HepG2 (cell line): ENCODE measurements around the gene TMEM79. TPM values are rescaled to one million over a fixed set of nuclear protein-coding genes. Genes with fewer than 3 reads are reported as not detected.

Experiments used
- ATAC-seq: fragments of 200-7000 bp; cut with Tn5 transposase; 3 replicates; pipeline ENCODE4 v1.9.1; 2020; ENCODE audit warnings: mild to moderate bottlenecking, moderate library complexity
- BruUV-seq: library from RNA; stranded (reverse); fragments of 400-500 nt; replicated peaks from 2 replicates; lab custom pipeline; 2021; lab: Mats Ljungman, UMichigan
- CTCF ChIA-PET: fragments of 300-600 bp; formaldehyde crosslinking; extraction: SDS; loops from one replicate; lab custom pipeline; 2021; ENCODE audit warnings: low total read pairs, inconsistent platforms, low intra/inter-chr PET ratio; lab: Yijun Ruan, JAX
- POLR2A ChIA-PET: fragments of 350-600 bp; sonication (Branson Sonifier 250); formaldehyde crosslinking; loops from one replicate; lab custom pipeline; 2020; ENCODE audit warnings: antibody characterized with exemption, inconsistent platforms; lab: Yijun Ruan, JAX
- DNase-seq: peaks from one replicate; pipeline ENCODE4 v3.0.0-alpha.2; 2015; ENCODE audit warnings: low spot score
- FAIRE-seq: peaks from 3 replicates; lab custom pipeline; 2011; peaks lifted over from hg19 to GRCh38; lab: Jason Lieb, UNC
- H2AFZ ChIP-seq: one replicate; pipeline ENCODE4 v1.6.1; 2011; ENCODE audit warnings: low read length, inconsistent platforms
- H3K27ac ChIP-seq: fragments of 300-600 bp; 3 replicates; pipeline ENCODE4 v1.8.0; 2011; ENCODE audit warnings: mixed run types, mild to moderate bottlenecking, mixed read lengths, low read length, inconsistent platforms; ENCODE audit not compliant: insufficient read depth; ENCODE audit errors: extremely low read length
- H3K27me3 ChIP-seq, 2 experiments: fragments of 200-600 bp in 1 of 2; 2 replicates in 1 of 2; 3 replicates in 1 of 2; pipeline versions ENCODE4 v1.6.0 to v1.8.0; 2011; ENCODE audit warnings: low read length in 2 of 2, mild to moderate bottlenecking in 2 of 2, moderate library complexity in 2 of 2, inconsistent platforms in 1 of 2; ENCODE audit not compliant: insufficient read depth in 2 of 2, control insufficient read depth in 1 of 2
- H3K36me3 ChIP-seq, 2 experiments: fragments of 200-600 bp in 1 of 2; replicated peaks in 1 of 2; 2 replicates in 1 of 2; 3 replicates in 1 of 2; pipeline versions ENCODE4 v1.5.1 to v1.8.0; 2011; ENCODE audit warnings: low read length in 2 of 2, inconsistent platforms in 1 of 2; ENCODE audit not compliant: insufficient read depth in 2 of 2, control insufficient read depth in 1 of 2
- H3K4me1 ChIP-seq: 2 replicates; pipeline ENCODE4 v1.5.1; 2012; ENCODE audit warnings: low read length, inconsistent platforms; ENCODE audit not compliant: insufficient read depth
- H3K4me2 ChIP-seq: 2 replicates; pipeline ENCODE4 v1.6.0; 2011; ENCODE audit warnings: low read depth, low read length, inconsistent platforms
- H3K4me3 ChIP-seq, 3 experiments: fragments of 200-600 bp in 1 of 3; sonication (generic), shearing (Covaris generic) in 1 of 3; replicated peaks in 1 of 3; 2 replicates each; pipeline ENCODE4 v1.5.1; 2011 to 2016; ENCODE audit warnings: low read length in 3 of 3, inconsistent platforms in 2 of 3, low read depth in 2 of 3, mild to moderate bottlenecking in 2 of 3, control low read depth in 1 of 3, mixed read lengths in 1 of 3; ENCODE audit not compliant: insufficient read depth in 1 of 3
- H3K79me2 ChIP-seq: one replicate; pipeline ENCODE4 v1.6.1; 2011; ENCODE audit warnings: low read length, inconsistent platforms; ENCODE audit not compliant: insufficient read depth
- H3K9ac ChIP-seq: 2 replicates; pipeline ENCODE4 v1.6.0; 2011; ENCODE audit warnings: mild to moderate bottlenecking, low read depth, low read length, inconsistent platforms; ENCODE audit not compliant: insufficient read depth
- H3K9me3 ChIP-seq: 2 replicates; pipeline ENCODE4 v1.5.1; 2012; ENCODE audit warnings: mild to moderate bottlenecking, low read length
- H4K20me1 ChIP-seq: 2 replicates; pipeline ENCODE4 v1.6.0; 2011; ENCODE audit warnings: inconsistent platforms, mild to moderate bottlenecking, low read length, moderate library complexity; ENCODE audit not compliant: insufficient read depth
- ADNP ChIP-seq: sonication (generic); formaldehyde crosslinking; IDR thresholded peaks from 2 replicates; pipeline ENCODE4 v1.4.0; 2020; ENCODE audit warnings: missing genetic modification reagents
- AGO2 ChIP-seq: fragments of 200-400 bp; formaldehyde crosslinking; optimal IDR thresholded peaks from 2 replicates; pipeline ENCODE3; 2017; ENCODE audit warnings: mild to moderate bottlenecking, low read depth, low read length, moderate library complexity
- CEBPG ChIP-seq: IDR thresholded peaks from 2 replicates; pipeline ENCODE4 v1.6.1; 2016
- HDAC1 ChIP-seq: sonication (generic); formaldehyde crosslinking; IDR thresholded peaks from 2 replicates; pipeline ENCODE4 v1.5.1; 2020; ENCODE audit warnings: mild to moderate bottlenecking, missing genetic modification reagents
- JUNB ChIP-seq: sonication (generic); formaldehyde crosslinking; IDR thresholded peaks from 2 replicates; pipeline ENCODE4 v1.8.0; 2022; ENCODE audit warnings: missing genetic modification reagents, mild to moderate bottlenecking, borderline replicate concordance
- MAF1 ChIP-seq: sonication (generic); formaldehyde crosslinking; IDR thresholded peaks from 2 replicates; pipeline ENCODE4 v1.5.0; 2020; ENCODE audit warnings: missing genetic modification reagents, borderline replicate concordance
- MTA1 ChIP-seq: sonication (generic); formaldehyde crosslinking; IDR thresholded peaks from 2 replicates; pipeline ENCODE4 v1.4.0; 2020; ENCODE audit warnings: missing genetic modification reagents, mild to moderate bottlenecking, borderline replicate concordance
- RBAK ChIP-seq: sonication (generic); formaldehyde crosslinking; IDR thresholded peaks from 2 replicates; pipeline ENCODE4 v1.5.1; 2020; ENCODE audit warnings: mild to moderate bottlenecking, missing genetic modification reagents
- ZMYM3 ChIP-seq: sonication (generic); formaldehyde crosslinking; IDR thresholded peaks from 2 replicates; pipeline ENCODE4 v1.5.1; 2020; ENCODE audit warnings: mild to moderate bottlenecking, missing genetic modification reagents
- ZNF431 ChIP-seq: sonication (generic); formaldehyde crosslinking; IDR thresholded peaks from 2 replicates; pipeline ENCODE4 v1.9.0; 2022; ENCODE audit warnings: missing genetic modification reagents, low read depth, mild to moderate bottlenecking, borderline replicate concordance
- ZNF432 ChIP-seq: sonication (generic); formaldehyde crosslinking; IDR thresholded peaks from 2 replicates; pipeline ENCODE4 v1.5.0; 2020; ENCODE audit warnings: missing genetic modification reagents, mild to moderate bottlenecking, borderline replicate concordance
- ZNF510 ChIP-seq: sonication (generic); formaldehyde crosslinking; IDR thresholded peaks from 2 replicates; pipeline ENCODE4 v1.4.0; 2020; ENCODE audit warnings: low read depth, mild to moderate bottlenecking, missing genetic modification reagents
- ZNF552 ChIP-seq: sonication (generic); formaldehyde crosslinking; IDR thresholded peaks from 2 replicates; pipeline ENCODE4 v1.9.0; 2022; ENCODE audit warnings: missing genetic modification reagents, mild to moderate bottlenecking, borderline replicate concordance
- ZNF607 ChIP-seq: sonication (generic); formaldehyde crosslinking; IDR thresholded peaks from 2 replicates; pipeline ENCODE4 v1.5.1; 2020; ENCODE audit warnings: missing genetic modification reagents, mild to moderate bottlenecking, borderline replicate concordance
- ZNF670 ChIP-seq: sonication (generic); formaldehyde crosslinking; IDR thresholded peaks from 2 replicates; pipeline ENCODE4 v1.8.0; 2022; ENCODE audit warnings: mild to moderate bottlenecking, missing genetic modification reagents, borderline replicate concordance
- ZNF674 ChIP-seq: sonication (generic); formaldehyde crosslinking; IDR thresholded peaks from 2 replicates; pipeline ENCODE4 v1.5.0; 2020; ENCODE audit warnings: low read depth, mild to moderate bottlenecking, missing genetic modification reagents
- WGBS: methylation state at CpG from one replicate; pipeline ENCODE4 v1.1.6; 2017; ENCODE audit warnings: low lambda C conversion rate; 5-methylcytosine and 5-hydroxymethylcytosine counted together
- in situ Hi-C: cut with HindIII; loops from 2 replicates; pipeline ENCODE4 v1.10.0; 2017; ENCODE audit warnings: low pct_unique_long_range_greater_than_20kb; ENCODE audit not compliant: extremely low pct_ligation_motif_present
- intact Hi-C: fragments of 100-400 bp; cut with micrococcal nuclease; formaldehyde crosslinking; loops from one replicate; pipeline ENCODE4 v1.10.0; 2022; ENCODE audit not compliant: unreplicated experiment
- polyA plus RNA-seq, 8 experiments: library from polyadenylated mRNA; depleted of rRNA in 3 of 8; stranded (reverse) in 7 of 8; unstranded in 1 of 8; fragments of >200 nt; fragmentation: Illumina TruSeq in 4 of 8; extraction: Trizol in 4 of 8; gene quantifications; 2 replicates each; pipeline versions ENCODE4 v1.2.1 to v1.2.3, GENCODE V29; 2011 to 2016; ENCODE audit warnings: low read depth in 4 of 8, missing spikeins in 1 of 8, mixed read lengths in 1 of 8; ENCODE audit not compliant: insufficient read depth in 1 of 8
- total RNA-seq, 5 experiments: library from RNA; depleted of rRNA; stranded (reverse); fragments of >200 nt; fragmentation: Illumina TruSeq; extraction: Trizol; gene quantifications; 2 replicates each; pipeline ENCODE4 v1.2.3, GENCODE V29; 2016; ENCODE audit warnings: low read depth in 1 of 5
- TF ChIP-seq, protein P1 (sequence below): sonication (generic); formaldehyde crosslinking; IDR thresholded peaks from 2 replicates; pipeline ENCODE4 v1.5.1; 2020; ENCODE audit warnings: missing genetic modification reagents, mild to moderate bottlenecking, borderline replicate concordance
- TF ChIP-seq, protein P2 (sequence below): sonication (generic); formaldehyde crosslinking; IDR thresholded peaks from 2 replicates; pipeline ENCODE4 v1.4.0; 2020; ENCODE audit warnings: mild to moderate bottlenecking, missing genetic modification reagents, borderline replicate concordance

TMEM79 gene
- total and polyA plus RNA-seq, 2 of the 13 experiments (the other 11 are each of a cell fraction or from before 2014, with no cell fraction given) = 1.2 to 1.9 TPM

DNA sequence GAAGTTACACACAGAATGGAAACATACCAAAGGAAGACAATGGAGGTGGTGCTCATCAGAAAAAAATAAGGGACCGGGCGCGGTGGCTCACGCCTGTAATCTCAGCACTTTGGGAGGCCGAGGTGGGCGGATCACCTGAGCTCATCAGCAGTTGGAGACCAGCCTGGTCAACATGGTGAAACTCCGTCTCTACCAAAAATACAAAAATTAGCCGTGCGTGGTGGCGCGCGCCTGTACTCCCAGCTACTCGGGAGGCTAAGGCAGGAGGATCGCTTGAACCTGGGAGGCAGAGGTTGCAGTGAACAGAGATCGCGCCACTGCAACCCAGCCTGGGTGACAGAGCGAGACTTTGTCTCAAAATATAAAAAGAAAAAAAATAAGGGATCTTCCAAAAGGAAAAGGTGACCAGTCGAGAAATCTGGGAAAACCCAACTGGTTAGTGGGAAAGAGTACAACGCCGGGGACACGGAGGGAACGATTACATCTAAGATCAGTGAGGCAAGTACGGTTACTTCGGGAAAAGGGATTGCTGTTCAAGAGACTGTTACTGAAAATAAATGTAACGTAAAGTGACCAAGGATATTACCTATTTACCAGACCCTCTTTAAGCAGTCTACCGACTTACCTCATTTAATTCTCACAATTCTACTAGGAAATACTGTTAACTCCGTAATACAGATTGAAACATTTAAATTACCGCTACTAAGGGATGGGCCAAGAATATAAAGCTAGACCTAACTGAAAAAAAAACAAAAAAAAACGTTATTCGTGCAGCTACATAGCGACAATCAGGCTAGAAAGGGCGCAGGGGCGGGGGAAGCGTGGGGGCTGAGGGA, 53.1 kb downstream of the TMEM79 start:
- Histone ChIP-seq H4K20me1 (peaks cover 17% of the 10 kb centered on the region), H3K27ac (peak overlapping the region; percentile 85), H2AFZ (no peak overlapping the region), H3K4me3 (peak overlapping the region; percentile 87 to 94 (median 92)), H3K27me3 (no peaks in the 10 kb centered on the region; a peak in 1 of 5 replicates), H3K79me2 (peaks cover 43% of the 10 kb centered on the region), H3K9ac (peak overlapping the region; percentile 85), H3K4me2 (peak overlapping the region; percentile 88), H3K9me3 (no peaks in the 10 kb centered on the region), H3K4me1 (peaks cover 25% of the 10 kb centered on the region), H3K36me3 (peaks cover 3 to 34% of the 10 kb centered on the region in 2 experiments; a peak in 4 of 5 replicates)
- intact Hi-C loops (loop anchor here (5.0 kb wide), 2 partner anchors 35 to 45 kb away; no protein-coding TSS in a partner anchor), in situ Hi-C loops (no loop called here)
- WGBS = 8% methylated on average over 34 of the region's 34 CpGs
- FAIRE-seq (no peak), DNase-seq (no peak), ATAC-seq (no peak)
- TSS peak; percentile 48 for BruUV-seq
- POLR2A ChIA-PET = interaction anchor here (0.8 to 2.9 kb wide), 11 partner anchors 20 to 219 kb away, joined by 3 to 22 read pairs (median 4); partner anchors contain the start of genes PMF1, RHBG and SMG5
- CTCF ChIA-PET = no interaction called here
- TF ChIP-seq ZNF670 (CRISPR knock-in tag) (no peak), AGO2 (no peak), MAF1 (no peak), ZMYM3 (CRISPR knock-in tag) (peak; percentile 96), CEBPG (no peak), ZNF607 (no peak), ZNF510 (0 out of 2 replicates have a peak, but pooled peaks have one; percentile 7), ZNF432 (CRISPR knock-in tag) (no peak), ADNP (CRISPR knock-in tag) (0 out of 2 replicates have a peak, but pooled peaks have one; percentile 42), ZNF674 (no peak), MTA1 (CRISPR knock-in tag) (no peak), ZNF431 (no peak), HDAC1 (CRISPR knock-in tag) (0 out of 2 replicates have a peak, but pooled peaks have one; percentile 28), RBAK (CRISPR knock-in tag) (no peak), ZNF552 (CRISPR knock-in tag) (no peak), JUNB (peak; percentile 49; the same call in 1 of the 2 replicates)
- TF ChIP-seq, protein P1, sequence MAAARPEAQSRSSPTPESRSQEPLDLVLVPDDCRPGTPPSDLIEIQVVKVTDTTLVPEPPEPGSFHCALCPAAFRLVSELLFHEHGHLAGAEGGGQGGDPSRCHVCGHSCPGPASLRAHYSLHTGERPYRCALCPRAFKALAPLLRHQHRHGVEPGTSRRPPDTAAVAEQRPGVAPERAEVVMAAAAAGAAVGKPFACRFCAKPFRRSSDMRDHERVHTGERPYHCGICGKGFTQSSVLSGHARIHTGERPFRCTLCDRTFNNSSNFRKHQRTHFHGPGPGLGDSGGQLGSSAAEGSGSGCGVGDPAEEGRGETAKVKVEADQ (CRISPR knock-in tag) = no peak
- TF ChIP-seq, protein P2, sequence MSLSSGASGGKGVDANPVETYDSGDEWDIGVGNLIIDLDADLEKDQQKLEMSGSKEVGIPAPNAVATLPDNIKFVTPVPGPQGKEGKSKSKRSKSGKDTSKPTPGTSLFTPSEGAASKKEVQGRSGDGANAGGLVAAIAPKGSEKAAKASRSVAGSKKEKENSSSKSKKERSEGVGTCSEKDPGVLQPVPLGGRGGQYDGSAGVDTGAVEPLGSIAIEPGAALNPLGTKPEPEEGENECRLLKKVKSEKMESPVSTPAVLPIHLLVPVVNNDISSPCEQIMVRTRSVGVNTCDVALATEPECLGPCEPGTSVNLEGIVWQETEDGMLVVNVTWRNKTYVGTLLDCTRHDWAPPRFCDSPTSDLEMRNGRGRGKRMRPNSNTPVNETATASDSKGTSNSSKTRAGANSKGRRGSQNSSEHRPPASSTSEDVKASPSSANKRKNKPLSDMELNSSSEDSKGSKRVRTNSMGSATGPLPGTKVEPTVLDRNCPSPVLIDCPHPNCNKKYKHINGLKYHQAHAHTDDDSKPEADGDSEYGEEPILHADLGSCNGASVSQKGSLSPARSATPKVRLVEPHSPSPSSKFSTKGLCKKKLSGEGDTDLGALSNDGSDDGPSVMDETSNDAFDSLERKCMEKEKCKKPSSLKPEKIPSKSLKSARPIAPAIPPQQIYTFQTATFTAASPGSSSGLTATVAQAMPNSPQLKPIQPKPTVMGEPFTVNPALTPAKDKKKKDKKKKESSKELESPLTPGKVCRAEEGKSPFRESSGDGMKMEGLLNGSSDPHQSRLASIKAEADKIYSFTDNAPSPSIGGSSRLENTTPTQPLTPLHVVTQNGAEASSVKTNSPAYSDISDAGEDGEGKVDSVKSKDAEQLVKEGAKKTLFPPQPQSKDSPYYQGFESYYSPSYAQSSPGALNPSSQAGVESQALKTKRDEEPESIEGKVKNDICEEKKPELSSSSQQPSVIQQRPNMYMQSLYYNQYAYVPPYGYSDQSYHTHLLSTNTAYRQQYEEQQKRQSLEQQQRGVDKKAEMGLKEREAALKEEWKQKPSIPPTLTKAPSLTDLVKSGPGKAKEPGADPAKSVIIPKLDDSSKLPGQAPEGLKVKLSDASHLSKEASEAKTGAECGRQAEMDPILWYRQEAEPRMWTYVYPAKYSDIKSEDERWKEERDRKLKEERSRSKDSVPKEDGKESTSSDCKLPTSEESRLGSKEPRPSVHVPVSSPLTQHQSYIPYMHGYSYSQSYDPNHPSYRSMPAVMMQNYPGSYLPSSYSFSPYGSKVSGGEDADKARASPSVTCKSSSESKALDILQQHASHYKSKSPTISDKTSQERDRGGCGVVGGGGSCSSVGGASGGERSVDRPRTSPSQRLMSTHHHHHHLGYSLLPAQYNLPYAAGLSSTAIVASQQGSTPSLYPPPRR (CRISPR knock-in tag) = no peak
